Nephron progenitor cell (in vitro differentiated cells): ENCODE data around the gene SCAANT1.

Experiments
- DNase-seq: peaks from one replicate; pipeline ENCODE4 v3.0.0; 2021
- H3K27ac Mint-ChIP-seq: 2 replicates; pipeline ENCODE4 v1.8.0; 2021; ENCODE audit warnings: mild to moderate bottlenecking, moderate library complexity, mixed read lengths
- H3K27me3 Mint-ChIP-seq: 2 replicates; pipeline ENCODE4 v1.8.0; 2021; ENCODE audit warnings: mild to moderate bottlenecking, low read depth, mixed read lengths; ENCODE audit not compliant: poor library complexity
- H3K36me3 Mint-ChIP-seq: 2 replicates; pipeline ENCODE4 v1.8.0; 2021; ENCODE audit warnings: low read depth, mixed read lengths
- H3K4me1 Mint-ChIP-seq: 2 replicates; pipeline ENCODE4 v1.8.0; 2021; ENCODE audit warnings: mixed read lengths
- H3K4me3 Mint-ChIP-seq: 2 replicates; pipeline ENCODE4 v1.8.0; 2021; ENCODE audit warnings: mild to moderate bottlenecking, moderate library complexity, mixed read lengths
- H3K9me3 Mint-ChIP-seq: 2 replicates; pipeline ENCODE4 v1.8.0; 2021; ENCODE audit warnings: mild to moderate bottlenecking, moderate library complexity, mixed read lengths
- TF ChIP-seq, protein P1 (sequence below): fragments of 200-600 bp; sonication (generic); IDR thresholded peaks from 2 replicates; pipeline ENCODE4 v1.5.0; 2021; ENCODE audit warnings: antibody characterized with exemption

SCAANT1 gene

DNA sequence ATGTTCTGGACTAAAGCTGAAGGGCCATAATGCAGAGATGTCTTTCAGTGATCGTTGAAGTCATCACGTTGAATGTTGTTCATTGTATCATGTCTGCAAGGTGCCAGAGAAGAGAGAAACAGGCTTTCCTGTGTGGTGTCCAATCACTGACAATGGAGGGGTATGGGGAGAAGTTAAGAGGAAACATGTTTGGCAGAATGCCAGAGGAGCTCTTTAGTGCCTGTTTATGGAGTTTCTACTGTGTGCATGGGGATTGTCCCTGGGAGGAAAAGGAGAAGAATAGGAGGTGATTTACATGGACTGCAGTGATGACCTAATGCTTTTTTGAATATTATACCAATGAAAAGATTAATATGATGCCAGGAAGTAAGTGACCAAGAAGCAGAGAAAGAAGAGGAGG, 11.7 kb downstream of the SCAANT1 start:
- no peaks in the 10 kb centered on the region for H3K9me3 Mint-ChIP-seq
- H3K27me3 Mint-ChIP-seq = peaks cover 3% of the 10 kb centered on the region
- peaks cover 45% of the 10 kb centered on the region for H3K36me3 Mint-ChIP-seq
- H3K4me3 Mint-ChIP-seq = no peak overlapping the region
- peaks cover 5% of the 10 kb centered on the region for H3K4me1 Mint-ChIP-seq
- TF ChIP-seq, protein P1, sequence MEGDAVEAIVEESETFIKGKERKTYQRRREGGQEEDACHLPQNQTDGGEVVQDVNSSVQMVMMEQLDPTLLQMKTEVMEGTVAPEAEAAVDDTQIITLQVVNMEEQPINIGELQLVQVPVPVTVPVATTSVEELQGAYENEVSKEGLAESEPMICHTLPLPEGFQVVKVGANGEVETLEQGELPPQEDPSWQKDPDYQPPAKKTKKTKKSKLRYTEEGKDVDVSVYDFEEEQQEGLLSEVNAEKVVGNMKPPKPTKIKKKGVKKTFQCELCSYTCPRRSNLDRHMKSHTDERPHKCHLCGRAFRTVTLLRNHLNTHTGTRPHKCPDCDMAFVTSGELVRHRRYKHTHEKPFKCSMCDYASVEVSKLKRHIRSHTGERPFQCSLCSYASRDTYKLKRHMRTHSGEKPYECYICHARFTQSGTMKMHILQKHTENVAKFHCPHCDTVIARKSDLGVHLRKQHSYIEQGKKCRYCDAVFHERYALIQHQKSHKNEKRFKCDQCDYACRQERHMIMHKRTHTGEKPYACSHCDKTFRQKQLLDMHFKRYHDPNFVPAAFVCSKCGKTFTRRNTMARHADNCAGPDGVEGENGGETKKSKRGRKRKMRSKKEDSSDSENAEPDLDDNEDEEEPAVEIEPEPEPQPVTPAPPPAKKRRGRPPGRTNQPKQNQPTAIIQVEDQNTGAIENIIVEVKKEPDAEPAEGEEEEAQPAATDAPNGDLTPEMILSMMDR = no peak
- no peak overlapping the region for H3K27ac Mint-ChIP-seq
- no peak for DNase-seq

DNA sequence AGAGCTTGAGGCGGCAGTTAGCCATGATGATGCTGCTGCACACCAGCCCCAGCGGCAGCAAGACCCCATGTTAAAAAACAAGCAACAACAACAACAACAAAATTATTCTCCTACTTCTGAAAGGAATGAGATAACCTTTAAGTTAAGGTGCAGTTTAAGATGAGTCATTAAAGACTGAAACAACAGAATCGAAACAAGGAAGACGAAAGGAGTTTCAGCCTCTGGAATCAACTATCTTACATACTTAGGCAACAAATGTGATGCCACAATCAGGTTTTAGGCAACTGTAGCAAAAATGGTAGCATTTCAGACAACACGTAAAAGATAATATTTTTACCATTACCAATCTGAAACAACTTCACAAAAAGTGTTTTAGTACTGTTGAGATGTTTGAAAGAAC, 12.2 kb downstream of the SCAANT1 start:
- peaks cover 45% of the 10 kb centered on the region for H3K36me3 Mint-ChIP-seq
- no peak overlapping the region for H3K4me3 Mint-ChIP-seq
- H3K4me1 Mint-ChIP-seq = peaks cover 9% of the 10 kb centered on the region
- H3K27me3 Mint-ChIP-seq = peaks cover 3% of the 10 kb centered on the region
- DNase-seq = no peak
- no peak overlapping the region for H3K27ac Mint-ChIP-seq
- no peaks in the 10 kb centered on the region for H3K9me3 Mint-ChIP-seq
- TF ChIP-seq, protein P1 = no peak

DNA sequence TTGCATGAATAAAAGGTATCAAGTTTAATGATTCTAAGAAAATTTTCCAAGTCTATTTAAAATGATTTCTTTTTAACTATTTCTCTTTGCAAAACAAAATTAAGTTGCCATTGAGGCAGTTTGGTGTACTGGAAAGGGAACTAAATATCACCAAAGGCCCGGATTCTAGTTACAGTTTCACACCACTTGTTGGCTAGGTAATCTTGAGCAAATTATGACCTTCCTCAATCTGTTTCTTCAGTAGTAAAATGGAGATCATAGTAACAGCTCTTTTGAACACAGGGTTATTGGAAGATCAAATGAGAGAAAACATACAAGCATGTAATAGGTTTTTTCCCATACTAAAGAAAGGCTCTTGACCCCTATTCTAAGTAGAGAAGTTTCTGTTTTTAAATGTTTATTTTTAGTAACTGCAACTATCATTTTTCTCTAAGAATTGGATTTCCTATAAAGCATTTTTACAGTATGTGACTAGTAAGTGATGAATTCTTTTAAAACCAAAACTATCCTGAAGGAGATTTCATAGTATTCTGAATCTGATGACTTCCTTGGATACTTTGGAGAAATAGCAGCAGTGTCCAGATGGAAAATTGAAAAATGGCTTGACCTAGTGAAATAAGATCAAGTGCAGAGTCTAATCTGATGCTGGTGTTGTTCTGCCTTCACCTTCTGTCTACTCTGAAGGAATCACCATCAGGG, 15.7 kb downstream of the SCAANT1 start:
- Mint-ChIP-seq H3K27ac (no peak overlapping the region), H3K9me3 (no peaks in the 10 kb centered on the region), H3K27me3 (no peaks in the 10 kb centered on the region), H3K4me1 (peaks cover 14% of the 10 kb centered on the region), H3K4me3 (no peak overlapping the region), H3K36me3 (peaks cover 27% of the 10 kb centered on the region)
- TF ChIP-seq, protein P1 = no peak
- no peak for DNase-seq

DNA sequence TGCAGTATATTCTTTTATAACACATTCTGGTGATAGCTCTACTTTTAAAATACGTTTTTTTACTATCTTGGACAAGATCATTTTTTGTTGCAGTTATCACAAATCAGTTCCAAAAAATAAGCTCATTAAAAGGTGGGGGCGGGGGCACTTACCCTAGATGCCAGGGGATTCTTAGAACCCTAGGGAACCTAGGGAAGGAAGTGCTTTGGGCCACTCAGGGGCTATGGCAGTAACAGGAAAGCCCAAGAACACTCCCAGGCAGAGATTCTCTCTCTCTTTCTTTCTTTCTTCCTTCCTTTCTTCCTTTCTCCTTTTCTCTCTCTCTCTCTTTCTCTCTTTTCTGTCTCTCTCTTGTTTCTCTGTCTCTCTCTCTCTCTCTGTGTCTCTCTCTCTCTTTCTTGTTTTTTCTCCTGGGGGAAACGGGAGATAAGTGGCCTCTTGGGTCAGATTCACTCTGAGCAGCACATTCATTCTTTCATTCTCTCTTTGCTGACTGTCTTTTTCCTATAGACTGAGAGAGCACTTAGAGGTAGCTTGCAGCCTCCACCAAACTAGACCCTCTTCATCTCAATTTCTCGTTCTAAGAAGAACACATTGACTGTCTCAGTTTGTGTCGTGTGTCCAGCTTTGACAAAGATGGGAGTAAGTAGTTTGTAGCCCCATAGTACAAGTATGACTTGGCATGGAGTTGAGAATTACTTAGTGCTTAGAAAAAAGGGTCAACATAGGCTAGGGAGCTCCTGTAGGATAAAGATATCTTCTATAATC, 16.6 kb downstream of the SCAANT1 start:
- Mint-ChIP-seq H3K4me1 (peaks cover 14% of the 10 kb centered on the region), H3K27me3 (no peaks in the 10 kb centered on the region), H3K4me3 (no peak overlapping the region), H3K36me3 (peaks cover 23% of the 10 kb centered on the region), H3K9me3 (no peaks in the 10 kb centered on the region), H3K27ac (peak overlapping the region; percentile 50)
- no peak for DNase-seq
- TF ChIP-seq, protein P1 = no peak

DNA sequence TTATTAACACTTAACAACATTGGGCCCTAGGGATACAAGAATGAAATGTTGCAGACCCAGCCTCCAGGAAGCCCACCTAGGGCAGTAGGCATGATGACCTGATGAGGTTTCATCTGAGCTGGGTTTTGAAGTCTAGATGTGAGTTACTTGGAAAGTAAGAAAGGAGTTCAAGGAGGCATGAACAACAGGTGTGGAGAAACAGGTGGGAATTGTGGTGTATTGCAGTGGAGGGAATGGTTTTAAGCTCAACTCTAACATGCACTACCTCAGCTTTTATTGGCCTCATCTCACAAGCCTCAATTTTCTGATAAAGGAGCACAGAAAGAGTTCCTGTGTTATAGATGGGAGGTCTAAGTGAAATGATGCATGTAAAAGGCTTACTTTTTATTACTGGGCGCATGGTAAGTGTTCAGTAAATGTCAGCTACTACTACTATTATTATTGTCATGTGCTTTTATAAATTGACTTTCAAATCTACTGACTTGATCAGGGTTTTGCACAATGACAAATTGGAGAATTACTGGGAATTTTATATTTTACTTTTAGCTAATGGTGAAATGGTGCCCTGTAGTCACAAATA, 19.3 kb downstream of the SCAANT1 start:
- H3K4me3 Mint-ChIP-seq = no peak overlapping the region

More for the DNA sequence above, 19.3 kb downstream of the SCAANT1 start:
- DNase-seq = no peak
- Mint-ChIP-seq H3K4me1 (peaks cover 14% of the 10 kb centered on the region), H3K9me3 (no peaks in the 10 kb centered on the region), H3K27ac (no peak overlapping the region), H3K27me3 (no peaks in the 10 kb centered on the region), H3K36me3 (peaks cover 5% of the 10 kb centered on the region)
- TF ChIP-seq, protein P1 = no peak
